H1 (cell line): ENCODE results near the gene HIC1. TPM values are rescaled to one million over a fixed set of nuclear protein-coding genes. Genes with fewer than 3 reads are reported as not detected.

ENCODE experiments used
- ASH2L ChIP-seq: fragments of 200-600, 300-600 bp; sonication (generic); IDR thresholded peaks from one replicate; pipeline ENCODE4 v1.7.1; 2017; ENCODE audit warnings: low read length
- BACH1 ChIP-seq: IDR thresholded peaks from 2 replicates; pipeline ENCODE4 v1.6.1; 2012; ENCODE audit warnings: low read length, improper control_type of control experiment
- CBX8 ChIP-seq: fragments of 300-800, 300-1000 bp; sonication (generic); IDR thresholded peaks from 2 replicates; pipeline ENCODE4 v1.7.1; 2016; ENCODE audit warnings: low read depth, low read length, borderline replicate concordance
- EP300 ChIP-seq, 2 experiments: IDR thresholded peaks; 1 replicate in 1 of 2; 2 replicates in 1 of 2; pipeline ENCODE4 v1.6.1; 2011 to 2012; ENCODE audit warnings: low read depth in 2 of 2, low read length in 2 of 2, mild to moderate bottlenecking in 2 of 2, borderline replicate concordance in 1 of 2, inconsistent platforms in 1 of 2, moderate library complexity in 1 of 2
- JUND ChIP-seq: IDR thresholded peaks from 2 replicates; pipeline ENCODE4 v1.6.1; 2011; ENCODE audit warnings: mild to moderate bottlenecking, improper control_type of control experiment, low read length
- KDM4A ChIP-seq: IDR thresholded peaks from one replicate; pipeline ENCODE4 v1.7.1; 2012; ENCODE audit warnings: low read depth, mild to moderate bottlenecking, moderate library complexity, low read length, inconsistent platforms; ENCODE audit not compliant: severe bottlenecking
- KDM5A ChIP-seq: fragments of 200-600 bp; IDR thresholded peaks from 2 replicates; pipeline ENCODE4 v1.7.1; 2012; ENCODE audit warnings: mild to moderate bottlenecking, low read length, inconsistent platforms, mixed read lengths
- MAFK ChIP-seq: IDR thresholded peaks from 2 replicates; pipeline ENCODE4 v1.6.1; 2012; ENCODE audit warnings: low read depth, mild to moderate bottlenecking, improper control_type of control experiment, low read length
- POLR2A ChIP-seq, 2 experiments: IDR thresholded peaks; 1 replicate in 1 of 2; 2 replicates in 1 of 2; pipeline ENCODE4 v1.6.1; 2011; ENCODE audit warnings: low read depth in 2 of 2, low read length in 2 of 2, mild to moderate bottlenecking in 2 of 2; ENCODE audit errors: control extremely low read depth in 1 of 2
- RAD21 ChIP-seq, 2 experiments: IDR thresholded peaks in 1 of 2; conservative IDR thresholded peaks in 1 of 2; 2 replicates each; pipeline ENCODE4 v1.6.1; 2011; ENCODE audit warnings: low read depth in 2 of 2, low read length in 2 of 2, improper control_type of control experiment in 1 of 2, inconsistent platforms in 1 of 2, mild to moderate bottlenecking in 1 of 2, moderate library complexity in 1 of 2
- RBBP5 ChIP-seq: IDR thresholded peaks from 2 replicates; pipeline ENCODE4 v1.7.1; 2012; ENCODE audit warnings: low read depth, mild to moderate bottlenecking, inconsistent platforms, low read length, moderate library complexity, borderline replicate concordance
- RFX5 ChIP-seq: IDR thresholded peaks from 2 replicates; pipeline ENCODE4 v1.6.1; 2011; ENCODE audit warnings: low read depth, low read length, improper control_type of control experiment, borderline replicate concordance
- RXRA ChIP-seq: IDR thresholded peaks from 2 replicates; pipeline ENCODE4 v1.6.1; 2011; ENCODE audit warnings: low read depth, mild to moderate bottlenecking, low read length, moderate library complexity; ENCODE audit not compliant: insufficient read depth
- SAP30 ChIP-seq: fragments of 300-600 bp; sonication (generic); IDR thresholded peaks from 2 replicates; pipeline ENCODE4 v1.7.1; 2012; ENCODE audit warnings: low read length, moderate library complexity, mild to moderate bottlenecking, inconsistent platforms; ENCODE audit not compliant: insufficient read depth, insufficient replicate concordance
- SIN3A ChIP-seq, 2 experiments: IDR thresholded peaks in 1 of 2; conservative IDR thresholded peaks in 1 of 2; 2 replicates each; pipeline ENCODE4 v1.6.1; 2011 to 2012; ENCODE audit warnings: low read length in 2 of 2, improper control_type of control experiment in 1 of 2, low read depth in 1 of 2, mild to moderate bottlenecking in 1 of 2
- SIRT6 ChIP-seq: IDR thresholded peaks from one replicate; pipeline ENCODE4 v1.7.1; 2012; ENCODE audit warnings: low read length, inconsistent platforms
- TAF7 ChIP-seq: optimal IDR thresholded peaks from 2 replicates; pipeline ENCODE3; 2011; ENCODE audit warnings: low read depth, mild to moderate bottlenecking, inconsistent platforms, low read length, moderate library complexity, borderline replicate concordance
- TBP ChIP-seq: IDR thresholded peaks from 2 replicates; pipeline ENCODE4 v1.6.1; 2011; ENCODE audit warnings: low read depth, low read length, improper control_type of control experiment
- YY1 ChIP-seq: IDR thresholded peaks from 2 replicates; pipeline ENCODE4 v1.6.1; 2011; ENCODE audit warnings: low read depth, mild to moderate bottlenecking, low read length
- ZNF274 ChIP-seq: IDR thresholded peaks from 2 replicates; pipeline ENCODE4 v1.7.0; 2012; ENCODE audit warnings: low read length, borderline replicate concordance; ENCODE audit errors: extremely low read depth
- polyA plus RNA-seq, 7 experiments: library from polyadenylated mRNA; depleted of rRNA in 3 of 7; stranded (reverse) in 5 of 7; unstranded in 2 of 7; fragments of >200 nt in 5 of 7; fragments of 200-250 nt in 2 of 7; gene quantifications; 1 replicate in 5 of 7; 2 replicates in 1 of 7; 4 replicates in 1 of 7; pipeline versions ENCODE4 v1.2.1 to v1.2.3, GENCODE V29; 2011 to 2013; ENCODE audit warnings: missing spikeins in 2 of 7, mixed read lengths in 2 of 7
- total RNA-seq: library from RNA; stranded (reverse); fragmentation: NEBNext Ultra II Directional; extraction: Animal tissue kit (Norgen Biotek cat#: 25700); gene quantifications from 2 replicates; pipeline ENCODE4 v1.2.1, GENCODE V29; 2021
- TF ChIP-seq, protein P1 (sequence below): IDR thresholded peaks from 2 replicates; pipeline ENCODE4 v1.6.1; 2011; ENCODE audit warnings: low read length, improper control_type of control experiment
- TF ChIP-seq, protein P2 (sequence below): IDR thresholded peaks from 2 replicates; pipeline ENCODE4 v1.6.1; 2012; ENCODE audit warnings: inconsistent platforms

Gene HIC1
- total and polyA plus RNA-seq, 2 of the 8 experiments (the other 6 are each of a cell fraction or from before 2014, with no cell fraction given) = 0.06 to 0.09 TPM

DNA sequence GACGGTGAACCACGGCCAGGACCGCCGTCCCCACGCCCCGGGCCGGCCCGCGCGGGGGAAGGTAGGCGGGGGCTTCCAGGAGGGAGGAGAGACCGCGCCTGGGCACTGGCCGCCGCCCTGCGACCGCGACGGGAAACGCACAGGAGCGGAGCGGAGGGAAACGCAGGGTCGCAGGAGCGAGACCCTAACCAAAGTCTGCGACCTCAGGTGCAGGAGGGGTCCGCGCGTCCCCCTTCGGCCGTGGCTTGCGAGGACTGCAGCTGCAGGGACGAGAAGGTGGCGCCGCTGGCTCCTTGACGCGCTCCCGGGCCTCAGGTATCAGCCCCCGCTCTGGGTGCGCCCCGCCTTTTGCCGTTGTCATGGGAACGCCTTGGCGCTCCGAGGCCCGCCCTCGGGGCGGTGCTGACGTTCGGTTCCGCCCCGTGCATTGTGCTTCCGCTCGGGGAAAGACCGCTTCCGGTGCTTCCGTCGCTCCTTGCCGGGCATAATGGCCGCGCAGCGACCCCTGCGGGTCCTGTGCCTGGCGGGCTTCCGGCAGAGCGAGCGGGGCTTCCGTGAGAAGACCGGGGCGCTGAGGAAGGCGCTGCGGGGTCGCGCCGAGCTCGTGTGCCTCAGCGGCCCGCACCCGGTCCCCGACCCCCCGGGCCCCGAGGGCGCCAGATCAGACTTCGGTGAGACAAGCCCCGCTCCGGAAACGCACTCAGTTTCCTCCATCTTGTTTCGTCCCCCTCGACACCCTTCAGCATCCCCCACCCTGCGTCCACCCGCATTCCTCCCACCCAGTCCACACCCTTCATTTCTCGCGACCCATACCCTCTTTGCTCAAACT, 13.1 kb upstream of the HIC1 start, which contains the start of gene OVCA2 (continued):
- peak; percentile 75; the same call in 1 of the 2 replicates for TF ChIP-seq KDM5A
- peak; percentile 69; the same call in 1 of the 2 replicates for TF ChIP-seq TBP
- TF ChIP-seq, protein P1, sequence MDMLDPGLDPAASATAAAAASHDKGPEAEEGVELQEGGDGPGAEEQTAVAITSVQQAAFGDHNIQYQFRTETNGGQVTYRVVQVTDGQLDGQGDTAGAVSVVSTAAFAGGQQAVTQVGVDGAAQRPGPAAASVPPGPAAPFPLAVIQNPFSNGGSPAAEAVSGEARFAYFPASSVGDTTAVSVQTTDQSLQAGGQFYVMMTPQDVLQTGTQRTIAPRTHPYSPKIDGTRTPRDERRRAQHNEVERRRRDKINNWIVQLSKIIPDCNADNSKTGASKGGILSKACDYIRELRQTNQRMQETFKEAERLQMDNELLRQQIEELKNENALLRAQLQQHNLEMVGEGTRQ = no peak
- TF ChIP-seq RBBP5 = peak; percentile 88; the same call in 1 of the 2 replicates
- peak; percentile 68 to 92; a peak in 2 of 4 replicates for TF ChIP-seq SIN3A (conservative IDR thresholded peaks at IDR 0.05 in 1 of 2, IDR thresholded peaks at IDR 0.05 in 1 of 2; ENCODE audit: low read depth in 1 of 2, low read length in 2 of 2)
- TF ChIP-seq ZNF274 = no peak
- TF ChIP-seq RAD21 (IDR thresholded peaks at IDR 0.05 in 1 of 2, conservative IDR thresholded peaks at IDR 0.05 in 1 of 2; ENCODE audit: low read depth in 2 of 2, low read length in 2 of 2) = peak; percentile 58 to 75
- no peak for TF ChIP-seq RFX5
- no peak for TF ChIP-seq MAFK
- no peak for TF ChIP-seq RXRA
- peak; percentile 78 for TF ChIP-seq ASH2L
- peak; percentile 87 for TF ChIP-seq KDM4A
- no peak for TF ChIP-seq EP300 (IDR thresholded peaks at IDR 0.05; ENCODE audit: borderline replicate concordance in 1 of 2, low read depth in 2 of 2, low read length in 2 of 2)
- no peak for TF ChIP-seq BACH1
- TF ChIP-seq JUND = no peak
- TF ChIP-seq, protein P2, sequence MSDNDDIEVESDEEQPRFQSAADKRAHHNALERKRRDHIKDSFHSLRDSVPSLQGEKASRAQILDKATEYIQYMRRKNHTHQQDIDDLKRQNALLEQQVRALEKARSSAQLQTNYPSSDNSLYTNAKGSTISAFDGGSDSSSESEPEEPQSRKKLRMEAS = no peak
- TF ChIP-seq CBX8 = no peak
- TF ChIP-seq YY1 = peak; percentile 97
- no peak for TF ChIP-seq SIRT6
- TF ChIP-seq POLR2A (IDR thresholded peaks at IDR 0.05; ENCODE audit: control extremely low read depth in 1 of 2, low read depth in 2 of 2, low read length in 2 of 2) = peak in 1 of 2 experiments; percentile 85; a peak in 2 of 3 replicates
- TF ChIP-seq TAF7 = peak; percentile 69
- TF ChIP-seq SAP30 = no peak
